HepG2 (cell line): ENCODE measurements around the gene EFNA2. TPM values are rescaled to one million over a fixed set of nuclear protein-coding genes. Genes with fewer than 3 reads are reported as not detected.
A peak's percentile ranks its signal among the peaks of the same experiment; 100 is the strongest.

Experiments used
- ATF7-NPFF ChIP-seq: sonication (generic); formaldehyde crosslinking; IDR thresholded peaks from 2 replicates; pipeline ENCODE4 v1.8.1; 2023; ENCODE audit warnings: mild to moderate bottlenecking, low read depth, missing genetic modification reagents, moderate library complexity
- HOXA9 ChIP-seq: sonication (generic); formaldehyde crosslinking; IDR thresholded peaks from 2 replicates; pipeline ENCODE4 v1.8.1; 2022; ENCODE audit warnings: missing genetic modification reagents, mild to moderate bottlenecking, moderate library complexity, borderline replicate concordance
- MED8 ChIP-seq: sonication (generic); formaldehyde crosslinking; IDR thresholded peaks from 2 replicates; pipeline ENCODE4 v1.8.1; 2023; ENCODE audit warnings: mild to moderate bottlenecking, missing genetic modification reagents; ENCODE audit not compliant: insufficient replicate concordance
- PHB2 ChIP-seq: fragments of 450-650 bp; IDR thresholded peaks from 2 replicates; pipeline ENCODE4 v1.6.1; 2018; ENCODE audit not compliant: partially characterized antibody
- SKI ChIP-seq: fragments of 450-650 bp; IDR thresholded peaks from one replicate; pipeline ENCODE4 v1.6.1; 2018; ENCODE audit warnings: mild to moderate bottlenecking; ENCODE audit not compliant: partially characterized antibody
- SMYD3 ChIP-seq: sonication (generic); formaldehyde crosslinking; IDR thresholded peaks from 2 replicates; pipeline ENCODE4 v1.8.1; 2023; ENCODE audit warnings: mild to moderate bottlenecking, missing genetic modification reagents
- TEF ChIP-seq: sonication (generic); formaldehyde crosslinking; IDR thresholded peaks from 2 replicates; pipeline ENCODE4 v1.5.0; 2020; ENCODE audit warnings: missing genetic modification reagents
- ZFYVE20 ChIP-seq: sonication (generic); formaldehyde crosslinking; IDR thresholded peaks from 2 replicates; pipeline ENCODE4 v1.8.0; 2023; ENCODE audit warnings: low read depth, mild to moderate bottlenecking, moderate library complexity, missing genetic modification reagents, borderline replicate concordance
- ZNF101 ChIP-seq: sonication (generic); formaldehyde crosslinking; IDR thresholded peaks from 2 replicates; pipeline ENCODE4 v1.4.0; 2020; ENCODE audit warnings: mild to moderate bottlenecking, low read depth, missing genetic modification reagents, borderline replicate concordance
- ZNF281 ChIP-seq: sonication (generic); formaldehyde crosslinking; IDR thresholded peaks from 2 replicates; pipeline ENCODE4 v1.4.0; 2020; ENCODE audit warnings: missing genetic modification reagents, borderline replicate concordance
- ZNF318 ChIP-seq: sonication (generic); formaldehyde crosslinking; IDR thresholded peaks from 2 replicates; pipeline ENCODE4 v1.4.0; 2020; ENCODE audit warnings: mild to moderate bottlenecking, missing genetic modification reagents
- ZNF367 ChIP-seq: sonication (generic); formaldehyde crosslinking; IDR thresholded peaks from 2 replicates; pipeline ENCODE4 v1.4.0; 2020; ENCODE audit warnings: missing genetic modification reagents, borderline replicate concordance
- ZNF501 ChIP-seq: sonication (generic); formaldehyde crosslinking; IDR thresholded peaks from 2 replicates; pipeline ENCODE4 v1.5.1; 2020; ENCODE audit warnings: mild to moderate bottlenecking, moderate library complexity, missing genetic modification reagents
- ZNF550 ChIP-seq: sonication (generic); formaldehyde crosslinking; IDR thresholded peaks from 2 replicates; pipeline ENCODE4 v1.4.0; 2020; ENCODE audit warnings: mild to moderate bottlenecking, missing genetic modification reagents, borderline replicate concordance
- ZNF569 ChIP-seq: sonication (generic); formaldehyde crosslinking; IDR thresholded peaks from 2 replicates; pipeline ENCODE4 v1.5.0; 2020; ENCODE audit warnings: mild to moderate bottlenecking, missing genetic modification reagents, moderate library complexity, borderline replicate concordance
- ZNF607 ChIP-seq: sonication (generic); formaldehyde crosslinking; IDR thresholded peaks from 2 replicates; pipeline ENCODE4 v1.5.1; 2020; ENCODE audit warnings: missing genetic modification reagents, mild to moderate bottlenecking, borderline replicate concordance
- ZNF879 ChIP-seq: sonication (generic); formaldehyde crosslinking; IDR thresholded peaks from 2 replicates; pipeline ENCODE4 v1.8.1; 2023; ENCODE audit warnings: missing genetic modification reagents
- polyA plus RNA-seq, 8 experiments: library from polyadenylated mRNA; depleted of rRNA in 3 of 8; stranded (reverse) in 7 of 8; unstranded in 1 of 8; fragments of >200 nt; fragmentation: Illumina TruSeq in 4 of 8; extraction: Trizol in 4 of 8; gene quantifications; 2 replicates each; pipeline versions ENCODE4 v1.2.1 to v1.2.3, GENCODE V29; 2011 to 2016; ENCODE audit warnings: low read depth in 4 of 8, missing spikeins in 1 of 8, mixed read lengths in 1 of 8; ENCODE audit not compliant: insufficient read depth in 1 of 8
- total RNA-seq, 5 experiments: library from RNA; depleted of rRNA; stranded (reverse); fragments of >200 nt; fragmentation: Illumina TruSeq; extraction: Trizol; gene quantifications; 2 replicates each; pipeline ENCODE4 v1.2.3, GENCODE V29; 2016; ENCODE audit warnings: low read depth in 1 of 5

The EFNA2 gene
- total and polyA plus RNA-seq, 2 of the 13 experiments (the other 11 are each of a cell fraction or from before 2014, with no cell fraction given) = 6.0 to 9.9 TPM

- TF ChIP-seq ZNF318 (no peak), ZNF879 (CRISPR knock-in tag) (no peak), ZNF550 (CRISPR knock-in tag) (no peak), HOXA9 (CRISPR knock-in tag) (no peak), ZNF501 (CRISPR knock-in tag) (no peak), ZFYVE20 (CRISPR knock-in tag) (no peak), TEF (CRISPR knock-in tag) (no peak), ZNF607 (CRISPR knock-in tag) (no peak), SMYD3 (CRISPR knock-in tag) (no peak), ATF7-NPFF (CRISPR knock-in tag) (no peak), MED8 (CRISPR knock-in tag) (no peak), ZNF569 (no peak), PHB2 (no peak), ZNF367 (CRISPR knock-in tag) (no peak), ZNF281 (CRISPR knock-in tag) (no peak), ZNF101 (no peak), SKI (peak; percentile 82)
Measured at GRCh38 chr19:1283207-1283916, 2.3 kb upstream of the EFNA2 start (continued).
